GM20000 (cell line): ENCODE results near the gene ADSS1.

Source experiments
- DNase-seq: peaks from one replicate; pipeline ENCODE4 v3.0.0; 2012; ENCODE audit warnings: low spot score
- CTCF ChIP-seq: IDR thresholded peaks from 2 replicates; pipeline ENCODE4 v1.5.1; 2012; ENCODE audit warnings: mild to moderate bottlenecking, control low read depth; ENCODE audit errors: extremely low read depth, missing control alignments

The ADSS1 gene

GRCh38 chr14:104739546-104740516 lies 15.8 kb downstream of the ADSS1 start:
- TF ChIP-seq CTCF = no peak
- DNase-seq = no peak

DNA sequence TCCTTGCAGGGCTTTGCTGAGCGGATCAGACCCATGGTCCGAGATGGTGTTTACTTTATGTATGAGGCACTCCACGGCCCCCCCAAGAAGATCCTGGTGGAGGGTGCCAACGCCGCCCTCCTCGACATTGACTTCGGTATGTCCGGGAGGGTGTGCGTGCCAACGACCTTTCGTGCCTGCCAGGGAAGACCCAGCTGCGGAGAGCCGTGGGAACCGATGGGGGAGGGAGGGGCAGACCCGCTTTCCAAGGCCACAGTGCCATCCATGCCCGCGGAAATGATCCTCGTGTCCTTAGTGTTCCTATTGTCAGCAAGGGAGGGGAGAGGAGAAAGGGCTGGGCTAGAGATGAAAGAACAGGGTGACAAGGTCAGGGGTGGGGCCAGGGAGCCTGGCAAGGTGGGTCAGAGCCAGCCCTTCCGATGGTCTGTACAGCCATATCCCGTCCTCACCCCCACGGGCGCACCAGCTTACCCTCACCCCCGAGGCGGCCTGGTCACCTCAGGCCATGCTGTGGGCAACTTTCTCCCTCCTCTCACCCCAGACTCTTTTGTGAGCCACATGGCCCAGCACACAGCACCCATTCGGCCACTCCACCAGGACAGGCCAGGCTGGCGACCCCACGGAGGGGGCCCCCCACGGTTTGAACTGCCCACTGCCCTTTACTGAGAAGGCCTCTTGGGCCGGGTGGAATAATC lies 17.2 kb downstream of the ADSS1 start:
- no peak for TF ChIP-seq CTCF

GRCh38 chr14:104741803-104742251 lies 17.8 kb downstream of the ADSS1 start:
- DNase-seq = no peak
- no peak for TF ChIP-seq CTCF

More for the DNA sequence above, 17.2 kb downstream of the ADSS1 start:
- no peak for DNase-seq

DNA sequence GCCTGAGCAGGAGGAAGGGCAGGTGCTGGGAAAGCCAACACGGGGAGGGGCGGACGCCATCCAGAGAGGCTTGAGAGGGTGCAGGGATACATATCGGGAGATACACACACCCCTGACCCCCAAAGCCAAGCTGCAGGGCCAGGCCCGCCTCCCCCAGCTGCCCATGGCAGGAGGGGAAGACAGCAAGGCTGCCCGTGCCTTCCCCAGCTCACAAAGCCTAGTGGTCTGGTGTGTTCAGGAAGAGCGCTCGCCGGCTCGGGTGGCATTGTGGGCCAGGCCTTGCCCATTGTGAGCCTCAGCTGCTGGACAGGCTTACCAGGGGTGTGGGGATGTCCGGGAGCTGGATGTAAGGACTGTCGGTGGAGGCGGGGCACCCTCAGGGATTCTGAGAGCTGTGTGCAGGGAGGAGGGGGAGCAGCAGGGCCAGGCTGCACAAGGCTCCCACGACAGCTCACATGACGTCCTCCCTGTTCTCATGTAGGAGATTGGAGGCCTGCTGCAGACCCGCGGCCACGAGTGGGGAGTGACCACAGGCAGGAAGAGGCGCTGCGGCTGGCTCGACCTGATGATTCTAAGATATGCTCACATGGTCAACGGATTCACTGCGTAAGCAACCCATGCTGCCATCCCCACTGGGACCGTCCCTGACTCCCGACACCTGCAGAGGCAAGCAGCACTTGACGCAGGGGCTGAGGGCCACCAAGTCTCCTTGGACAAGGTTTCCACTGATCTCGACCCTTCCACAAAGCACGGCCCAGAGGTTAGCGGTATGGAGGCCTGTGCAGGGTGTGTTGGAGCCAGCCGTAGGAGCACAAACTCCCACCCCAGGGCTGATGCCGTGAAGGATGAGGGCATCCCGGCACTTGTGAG lies 18.8 kb downstream of the ADSS1 start:
- DNase-seq = no peak
- TF ChIP-seq CTCF = no peak

DNA sequence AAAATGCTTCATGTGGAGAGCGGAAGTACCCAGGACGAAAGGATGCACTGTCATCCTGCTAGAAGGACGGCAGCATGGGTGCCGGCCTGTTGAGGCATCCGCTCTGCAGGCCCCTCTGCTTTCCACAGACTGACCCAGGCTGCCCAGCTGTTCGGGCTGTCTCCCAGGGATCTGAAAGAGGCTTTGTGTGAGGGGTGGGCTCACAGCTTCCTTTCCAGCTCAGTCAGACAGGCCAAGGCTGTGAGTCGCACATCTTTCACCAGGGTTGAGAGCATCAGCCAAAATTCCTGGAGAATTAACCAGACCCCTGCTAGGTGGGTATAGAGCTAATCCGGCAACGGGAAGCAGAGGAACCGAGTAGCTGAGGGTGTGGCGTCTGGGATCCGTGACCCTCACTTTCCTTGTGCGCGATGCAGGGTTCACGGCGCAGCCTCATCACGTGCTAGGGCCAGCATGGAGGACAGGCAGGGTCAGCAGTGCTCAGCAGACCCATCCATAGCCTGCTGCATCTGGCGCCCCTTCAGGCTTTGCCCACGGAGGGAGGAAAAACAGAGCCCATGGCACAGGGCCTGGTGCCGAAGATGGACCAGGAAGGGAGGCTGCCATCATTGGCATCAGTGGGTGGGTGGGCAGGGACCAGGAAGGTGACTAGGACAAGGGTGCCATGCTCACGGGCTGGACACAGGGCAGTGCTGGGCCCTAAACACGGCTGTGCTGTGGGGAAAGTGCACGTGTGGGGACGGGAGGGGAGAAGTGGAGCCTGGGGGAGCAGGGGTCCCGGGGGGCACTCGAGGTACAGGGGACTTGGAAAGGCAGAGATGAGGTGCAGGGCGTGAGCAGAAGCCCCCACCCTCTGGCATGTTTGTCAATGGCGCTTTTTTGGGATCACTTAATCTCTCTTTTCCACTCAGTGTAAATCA lies 19.7 kb downstream of the ADSS1 start:
- TF ChIP-seq CTCF = no peak
- no peak for DNase-seq

DNA sequence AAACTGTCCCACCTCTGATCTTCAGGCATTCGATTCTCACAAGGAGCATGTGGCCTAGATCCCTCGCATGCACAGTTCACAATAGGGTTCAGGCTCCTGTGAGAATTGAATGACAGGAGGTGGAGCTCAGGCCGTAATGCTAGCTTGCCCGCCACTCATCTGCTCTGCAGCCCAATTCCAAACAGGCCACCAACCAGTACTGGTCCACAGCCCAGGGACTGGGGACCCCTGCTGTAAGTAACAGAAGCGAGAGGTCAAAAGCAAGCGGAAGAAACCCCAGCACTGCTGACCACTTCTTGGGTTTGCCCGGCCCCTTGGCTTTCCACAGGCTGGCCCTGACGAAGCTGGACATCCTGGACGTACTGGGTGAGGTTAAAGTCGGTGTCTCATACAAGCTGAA lies 20.5 kb downstream of the ADSS1 start:
- no peak for DNase-seq
- TF ChIP-seq CTCF = no peak
